Stomach (tissue), 9 donors: ENCODE measurements around the gene RNF113A. TPM values are rescaled to one million over a fixed set of nuclear protein-coding genes. Genes with fewer than 3 reads are reported as not detected.
"Not testable (repeated sequence)": the region's sequence is repeated elsewhere in the genome, so short reads cannot be mapped to it uniquely, and the experiment has no call there.

Source experiments
- DNase-seq, 2 donors: peaks; one replicate each; pipeline versions ENCODE4 v3.0.0 to v3.0.0-alpha.2; 2013 to 2019
- H3K27ac ChIP-seq, 5 donors: fragments of 200-600 bp in 4 of 5; sonication (generic) in 4 of 5; one replicate each; pipeline ENCODE4 v1.5.1; 2013 to 2019; ENCODE audit warnings: mild to moderate bottlenecking in 1 of 5, moderate library complexity in 1 of 5
- H3K27me3 ChIP-seq, 3 donors: fragments of 200-600 bp; sonication (generic); one replicate each; pipeline ENCODE4 v1.5.1; 2017 to 2019; ENCODE audit warnings: mixed run types in 1 of 3
- H3K36me3 ChIP-seq, 4 donors: fragments of 200-600 bp; sonication (generic); 1 replicate in 3 of 4; 2 replicates in 1 of 4; pipeline ENCODE4 v1.5.1; 2016 to 2019
- H3K4me1 ChIP-seq, 4 donors: fragments of 200-600 bp; sonication (generic); one replicate each; pipeline ENCODE4 v1.5.1; 2016 to 2019
- H3K4me3 ChIP-seq, 4 donors: fragments of 200-600 bp; sonication (generic) in 3 of 4; one replicate each; pipeline ENCODE4 v1.5.1; 2016 to 2019; ENCODE audit warnings: mild to moderate bottlenecking in 1 of 4
- H3K9me3 ChIP-seq, 4 donors: fragments of 200-600 bp; sonication (generic); one replicate each; pipeline ENCODE4 v1.5.1; 2016 to 2019
- EP300 ChIP-seq: sonication (generic); formaldehyde crosslinking; IDR thresholded peaks from one replicate; pipeline ENCODE4 v1.6.1; 2017; ENCODE audit warnings: antibody characterized with exemption
- POLR2A ChIP-seq, 4 donors: fragments of 450-650 bp; IDR thresholded peaks; one replicate each; pipeline ENCODE4 v1.6.1; 2016; ENCODE audit warnings: antibody characterized with exemption in 4 of 4, control low read depth in 2 of 4, mild to moderate bottlenecking in 1 of 4, moderate library complexity in 1 of 4
- POLR2AphosphoS5 ChIP-seq, 3 donors: sonication (generic); formaldehyde crosslinking; IDR thresholded peaks; one replicate each; pipeline ENCODE4 v1.6.1; 2016; ENCODE audit warnings: antibody characterized with exemption in 3 of 3
- WGBS, 5 donors: extraction: QIAGEN DNeasy Blood & Tissue Kit in 3 of 5; methylation state at CpG; one replicate each; pipeline versions ENCODE4 v1.1.5 to v1.1.7; 2013 to 2018; 5-methylcytosine and 5-hydroxymethylcytosine counted together
- intact Hi-C: fragments of 100-400 bp; cut with DNase I; formaldehyde crosslinking; loops from one replicate; pipeline ENCODE4 v1.15.1; 2023; ENCODE audit warnings: low total_unique reads
- polyA plus RNA-seq, 3 donors: library from polyadenylated mRNA; stranded (reverse); fragments of 200-250 nt; gene quantifications; one replicate each; pipeline ENCODE4 v1.2.3, GENCODE V29; 2013
- total RNA-seq, 5 donors: library from RNA; depleted of rRNA; stranded (reverse); fragments of >200 nt; gene quantifications; one replicate each; pipeline versions ENCODE4 v1.1.0 to v1.2.3, GENCODE V29; 2014 to 2016
- TF ChIP-seq, protein P1 (sequence below), 7 experiments: fragments of 450-650 bp in 4 of 7; fragments of 200-600 bp in 3 of 7; sonication (generic) in 3 of 7; IDR thresholded peaks; one replicate each; pipeline ENCODE4 v1.5.1; 2016 to 2019; ENCODE audit warnings: antibody characterized with exemption in 7 of 7, control low read depth in 2 of 7, mild to moderate bottlenecking in 1 of 7
- donor health status: healthy with polysubstance abuse.
- donor health status: Bipolar disorder and iron deficiency.
- donor health status: healthy.

RNF113A gene
- total and polyA plus RNA-seq, 8 donors, result 9.5 to 42.0 (median 15.7) TPM

DNA sequence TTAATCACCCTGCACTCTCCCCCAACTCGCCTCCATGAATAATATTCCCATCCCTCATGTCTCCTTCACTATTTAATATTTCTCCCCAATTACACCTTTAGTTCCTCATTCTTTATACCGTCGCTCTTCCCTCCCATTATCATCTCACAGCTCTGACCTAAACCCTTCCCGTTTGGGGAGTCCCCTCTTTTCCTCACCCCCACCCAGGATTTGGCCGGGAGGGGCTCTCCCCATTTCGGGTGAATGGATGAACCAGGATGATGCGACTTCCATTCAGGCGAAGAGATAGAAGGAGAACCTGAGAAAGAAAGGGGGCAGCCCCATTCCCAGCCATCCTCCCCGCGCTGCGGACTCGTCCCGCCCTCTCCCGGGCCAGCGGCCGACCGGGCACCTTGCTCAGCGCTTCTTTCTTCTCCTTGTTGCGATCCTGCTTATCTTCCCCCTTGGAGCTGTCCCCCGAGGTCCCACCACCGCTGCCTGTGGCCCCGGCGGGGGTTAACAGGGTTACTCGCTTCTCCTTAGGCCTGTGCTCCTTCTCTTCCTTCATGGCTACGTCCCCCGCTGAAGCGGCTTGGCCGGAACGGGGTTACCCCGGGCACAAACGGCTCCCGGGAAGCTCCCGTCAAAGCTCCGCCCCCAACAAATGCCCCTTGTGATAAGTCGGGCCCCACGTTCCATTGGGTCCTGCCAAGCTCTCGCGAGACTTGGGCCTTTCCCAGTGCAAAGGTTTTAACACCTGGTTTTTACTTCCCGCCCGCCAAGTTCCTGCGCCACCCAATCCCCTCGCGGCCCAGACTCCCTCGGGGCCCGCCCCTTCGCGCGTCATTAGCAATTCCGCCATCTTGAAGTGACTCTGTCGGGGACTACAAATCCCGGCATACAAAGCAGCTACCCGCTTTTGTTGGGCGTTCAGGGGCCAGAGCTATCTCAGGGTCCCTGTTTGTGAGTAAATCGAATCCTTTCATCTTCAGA lies 18.9 kb downstream of the RNF113A start, which contains the start of gene UPF3B:
Gene UPF3B (minus strand): TSS at position 582 of the 972 bp plus-strand sequence. CDS start 35 bp downstream, at position 547.
- Histone ChIP-seq H3K9me3 (no peaks in the 10 kb centered on the region), H3K4me3 (peak within 1 kb of the TSS; percentile 57 to 67 (median 60)), H3K27ac (peak within 1 kb of the TSS; percentile 87 to 95 (median 90)), H3K27me3 (no peaks in the 10 kb centered on the region), H3K36me3 (peaks cover 0 to 23% (median 14%) of the 10 kb centered on the region in 4 donors), H3K4me1 (peaks cover 0 to 19% (median 4%) of the 10 kb centered on the region in 4 donors)
- intact Hi-C loops, result no loop called here
- TF ChIP-seq EP300 (no peak), POLR2AphosphoS5 (IDR thresholded peaks at IDR 0.05) (peak; percentile 43 to 75 (median 57))
- WGBS, 5 donors, result 0 to 31% (median 3%) methylated on average over 45 to 54 of the region's 54 CpGs
- DNase-seq, result peak; percentile 96 to 98

DNA sequence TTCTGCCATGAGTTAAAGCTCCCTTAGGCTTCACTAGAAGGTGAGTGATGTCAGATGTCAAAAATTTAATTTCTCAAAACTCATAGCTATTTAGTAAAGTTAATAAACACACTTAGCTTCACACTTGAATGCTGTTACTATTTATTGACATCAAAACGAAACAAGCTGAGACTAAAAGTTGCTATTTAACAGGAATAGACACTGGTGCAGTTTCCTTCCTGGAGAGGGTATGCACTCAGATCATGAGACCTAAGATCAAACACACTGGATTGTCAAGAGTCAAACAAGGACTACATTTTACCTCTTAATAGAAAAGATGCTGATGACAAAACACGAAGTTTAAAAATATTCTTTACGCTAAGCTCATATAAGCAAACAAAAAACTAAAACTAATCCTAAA lies 37.6 kb downstream of the RNF113A start:
- H3K27me3 ChIP-seq, result no peaks in the 10 kb centered on the region
- intact Hi-C loops, result no loop called here
- no peak overlapping the region for H3K27ac ChIP-seq
- peaks cover 0 to 94% (median 92%) of the 10 kb centered on the region in 4 donors for H3K36me3 ChIP-seq
- 70 to 89% (median 79%) methylated on average over 3 of the region's 3 CpGs for WGBS, 5 donors
- TF ChIP-seq, protein P1, sequence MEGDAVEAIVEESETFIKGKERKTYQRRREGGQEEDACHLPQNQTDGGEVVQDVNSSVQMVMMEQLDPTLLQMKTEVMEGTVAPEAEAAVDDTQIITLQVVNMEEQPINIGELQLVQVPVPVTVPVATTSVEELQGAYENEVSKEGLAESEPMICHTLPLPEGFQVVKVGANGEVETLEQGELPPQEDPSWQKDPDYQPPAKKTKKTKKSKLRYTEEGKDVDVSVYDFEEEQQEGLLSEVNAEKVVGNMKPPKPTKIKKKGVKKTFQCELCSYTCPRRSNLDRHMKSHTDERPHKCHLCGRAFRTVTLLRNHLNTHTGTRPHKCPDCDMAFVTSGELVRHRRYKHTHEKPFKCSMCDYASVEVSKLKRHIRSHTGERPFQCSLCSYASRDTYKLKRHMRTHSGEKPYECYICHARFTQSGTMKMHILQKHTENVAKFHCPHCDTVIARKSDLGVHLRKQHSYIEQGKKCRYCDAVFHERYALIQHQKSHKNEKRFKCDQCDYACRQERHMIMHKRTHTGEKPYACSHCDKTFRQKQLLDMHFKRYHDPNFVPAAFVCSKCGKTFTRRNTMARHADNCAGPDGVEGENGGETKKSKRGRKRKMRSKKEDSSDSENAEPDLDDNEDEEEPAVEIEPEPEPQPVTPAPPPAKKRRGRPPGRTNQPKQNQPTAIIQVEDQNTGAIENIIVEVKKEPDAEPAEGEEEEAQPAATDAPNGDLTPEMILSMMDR (IDR thresholded peaks at IDR 0.05), result no peak
- TF ChIP-seq POLR2A (IDR thresholded peaks at IDR 0.05) (no peak), EP300 (no peak), POLR2AphosphoS5 (IDR thresholded peaks at IDR 0.05) (no peak)
- no peaks in the 10 kb centered on the region for H3K4me1 ChIP-seq
- no peak overlapping the region for H3K4me3 ChIP-seq
- no peak for DNase-seq
- no peaks in the 10 kb centered on the region for H3K9me3 ChIP-seq

- Histone ChIP-seq H3K27me3 (no peaks in the 10 kb centered on the region), H3K4me3 (no peak overlapping the region), H3K36me3 (peaks cover 0 to 43% (median 42%) of the 10 kb centered on the region in 4 donors), H3K27ac (no peak overlapping the region), H3K9me3 (no peaks in the 10 kb centered on the region), H3K4me1 (no peaks in the 10 kb centered on the region)
- no peak for TF ChIP-seq EP300
- TF ChIP-seq POLR2A (IDR thresholded peaks at IDR 0.05), result no peak
- TF ChIP-seq, protein P1 (IDR thresholded peaks at IDR 0.05), result no peak
- DNase-seq, result no peak
- intact Hi-C loops, result no loop called here
- WGBS, 5 donors, result 91 to 97% (median 95%) methylated on average over 5 of the region's 5 CpGs
Observed at GRCh38 chrX:119828446-119828845, 43.1 kb downstream of the RNF113A start.

DNA sequence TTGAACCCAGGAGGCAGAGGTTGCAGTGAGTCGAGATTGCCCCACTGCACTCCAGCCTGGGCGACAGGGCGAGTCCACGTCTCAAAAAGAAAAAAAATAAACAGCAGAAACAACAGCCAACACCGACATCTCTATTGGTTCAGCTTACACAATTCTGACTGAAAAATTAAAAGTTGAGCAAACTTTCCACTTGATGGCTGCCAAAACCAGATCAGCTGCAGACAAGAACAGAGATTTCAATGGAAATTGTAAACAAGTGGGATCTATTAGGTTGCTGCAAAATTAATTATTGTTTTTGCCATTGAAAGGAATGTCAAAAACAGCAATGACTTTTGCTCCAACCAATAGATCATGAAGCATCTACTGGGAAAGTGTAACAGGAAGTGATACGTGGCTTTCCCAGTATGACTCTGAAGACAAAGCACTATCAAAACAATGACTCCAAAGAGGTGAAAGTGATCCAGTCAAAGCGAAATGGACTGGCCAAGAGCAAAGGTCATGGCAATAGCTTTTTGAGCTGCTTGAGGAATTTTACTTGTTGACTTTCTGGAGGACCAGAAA lies 45.1 kb downstream of the RNF113A start:
- Histone ChIP-seq H3K9me3 (no peaks in the 10 kb centered on the region), H3K27ac (no peak overlapping the region), H3K36me3 (peaks cover 0 to 23% (median 22%) of the 10 kb centered on the region in 4 donors), H3K4me3 (no peak overlapping the region), H3K27me3 (no peaks in the 10 kb centered on the region), H3K4me1 (no peaks in the 10 kb centered on the region)
- TF ChIP-seq, protein P1 (IDR thresholded peaks at IDR 0.05), result no peak
- TF ChIP-seq POLR2A (IDR thresholded peaks at IDR 0.05), result no peak
- intact Hi-C loops, result no loop called here
- peak in 1 of 2 donors; percentile 6 for DNase-seq
- 54 to 65% (median 59%) methylated on average over 7 of the region's 7 CpGs for WGBS, 5 donors

DNA sequence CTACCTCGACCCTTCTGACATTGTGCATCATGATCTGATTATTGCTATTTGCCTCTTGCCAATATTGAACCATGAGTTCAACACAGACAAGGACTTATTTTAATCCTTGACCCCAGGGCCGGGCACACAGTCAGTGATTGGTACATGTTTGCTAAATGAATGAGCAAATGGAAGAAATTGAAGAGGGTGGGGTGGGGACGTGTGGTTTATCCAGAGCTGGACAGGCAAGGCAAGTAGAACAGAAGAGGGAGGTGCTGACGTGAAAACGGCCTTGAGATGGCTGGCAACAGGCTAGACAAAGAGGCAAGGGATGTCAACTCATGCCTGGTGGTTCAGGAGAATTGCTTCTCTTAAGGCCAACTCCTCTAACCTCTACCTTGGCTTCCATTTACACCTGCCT lies 47.3 kb downstream of the RNF113A start:
- H3K27ac ChIP-seq, H3K4me1 ChIP-seq, intact Hi-C loops, H3K36me3 ChIP-seq, H3K27me3 ChIP-seq, H3K4me3 ChIP-seq, H3K9me3 ChIP-seq, DNase-seq: not testable (repeated sequence)
- WGBS, 5 donors, result 60 to 100% (median 80%) methylated on average over 1 to 3 of the region's 5 CpGs

DNA sequence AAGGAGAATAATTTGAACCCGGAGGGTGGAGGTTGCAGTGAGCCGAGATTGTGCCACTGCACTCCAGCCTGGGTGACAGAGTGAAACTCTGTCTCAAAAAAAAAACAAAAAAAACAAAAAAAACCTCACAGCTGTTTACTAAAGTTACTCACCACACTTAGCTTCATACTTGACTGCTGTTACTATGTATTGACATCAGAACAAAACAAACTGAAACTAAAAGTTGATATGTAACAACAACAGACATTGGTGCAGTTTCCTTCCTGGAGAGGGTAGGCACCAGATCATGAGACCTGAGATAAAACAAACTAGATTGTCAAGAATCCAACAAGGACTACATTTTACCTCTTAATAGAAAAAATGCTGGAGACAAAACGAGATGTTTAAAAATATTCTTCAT lies 49.8 kb downstream of the RNF113A start:
- 58 to 65% (median 63%) methylated on average over 3 of the region's 3 CpGs for WGBS, 5 donors
- DNase-seq, result peak in 1 of 2 donors; percentile 40
- H3K9me3 ChIP-seq, H3K4me3 ChIP-seq, H3K27me3 ChIP-seq, intact Hi-C loops, H3K36me3 ChIP-seq, H3K4me1 ChIP-seq, H3K27ac ChIP-seq: not testable (repeated sequence)
